Activated CD4-positive, CD25-positive, alpha-beta regulatory T cell treated with anti-CD3 and anti-CD28 coated beads, Interleukin-2, amount 50 U/mL, for 24 hours (primary cell): Measurements from ENCODE around the gene XPO6.
A peak's percentile ranks its signal among the peaks of the same experiment; 100 is the strongest.

Experiments
- ATAC-seq, 2 donors: fragments of 150-1000 bp; cut with Tn5 transposase; one replicate each; pipeline ENCODE4 v1.10.0; 2021; ENCODE audit warnings: mild to moderate bottlenecking in 1 of 2, moderate library complexity in 1 of 2

The XPO6 gene

GRCh38 chr16:28207399-28207798 lies 4.4 kb downstream of the XPO6 start:
- no peak for ATAC-seq

- no peak for ATAC-seq
Observed at GRCh38 chr16:28205974-28206373, 5.8 kb downstream of the XPO6 start.

DNA sequence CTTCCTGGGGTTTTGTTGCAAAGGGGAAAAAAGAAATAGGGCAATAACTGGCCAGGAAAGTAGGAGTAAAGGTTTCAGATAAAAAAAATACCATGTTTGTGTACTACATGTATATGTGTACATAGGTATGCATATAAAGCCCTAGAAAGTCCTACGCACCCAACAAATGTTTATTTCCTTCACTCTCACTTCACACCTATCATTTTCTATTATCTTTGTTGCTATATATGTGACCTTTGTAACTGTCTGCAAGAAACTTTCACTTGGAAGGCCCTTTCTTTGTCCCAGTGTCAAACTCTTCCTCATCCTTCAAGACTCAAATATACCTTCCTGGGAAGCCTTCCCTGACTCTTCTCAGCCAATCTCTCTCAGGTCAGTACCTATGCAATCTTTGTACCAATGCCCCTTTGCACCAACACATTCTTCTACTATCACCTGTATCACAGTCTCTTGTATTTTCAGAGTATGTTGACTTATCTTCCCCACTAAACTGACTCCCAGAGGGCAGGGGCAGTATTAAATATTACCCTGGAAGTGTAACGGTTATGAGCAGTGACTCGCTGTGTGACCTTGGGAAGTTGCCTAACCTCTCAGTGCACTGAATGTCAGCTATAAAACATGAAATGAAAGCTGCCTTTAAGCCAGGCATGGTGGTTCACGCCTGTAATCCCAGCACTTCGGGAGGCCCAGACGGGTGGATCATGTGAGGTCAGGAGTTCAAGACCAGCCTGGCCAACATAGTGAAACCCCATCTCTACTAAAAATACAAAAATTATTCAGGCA lies 6.5 kb downstream of the XPO6 start:
- ATAC-seq, result no peak

DNA sequence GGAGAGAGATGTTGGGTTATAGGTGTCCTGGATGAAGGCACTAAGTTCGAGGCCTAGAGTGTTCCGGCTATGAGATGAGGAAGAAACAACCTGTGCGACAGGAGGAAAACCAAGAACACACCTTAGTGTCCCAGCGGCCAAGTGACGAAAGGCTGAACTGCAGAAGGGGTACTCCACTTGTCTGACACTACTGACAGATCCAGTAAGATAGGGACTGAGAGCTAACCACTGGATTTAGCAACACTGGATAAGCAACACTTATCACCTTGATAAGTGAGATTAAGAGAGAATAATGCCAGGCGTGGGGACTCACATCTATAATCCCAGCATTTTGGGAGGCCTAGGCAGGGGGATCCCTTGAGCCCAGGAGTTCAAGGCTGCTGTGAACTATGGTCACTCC lies 7.1 kb downstream of the XPO6 start:
- no peak for ATAC-seq

- ATAC-seq, result no peak
Observed at GRCh38 chr16:28204204-28204603, 7.6 kb downstream of the XPO6 start.

GRCh38 chr16:28202147-28202746 lies 9.5 kb downstream of the XPO6 start:
- peak; percentile 82 to 86 for ATAC-seq

- ATAC-seq, result no peak
Observed at GRCh38 chr16:28200661-28201060, 11.1 kb downstream of the XPO6 start.

GRCh38 chr16:28196387-28196987 lies 15.3 kb downstream of the XPO6 start:
- ATAC-seq, result no peak

GRCh38 chr16:28195859-28196258 lies 15.9 kb downstream of the XPO6 start:
- ATAC-seq, result no peak

- peak; percentile 42 to 45 for ATAC-seq
Observed at GRCh38 chr16:28193530-28194423, 18.0 kb downstream of the XPO6 start.

- ATAC-seq, result peak; percentile 77 to 84
Observed at GRCh38 chr16:28192806-28193529, 18.8 kb downstream of the XPO6 start.

DNA sequence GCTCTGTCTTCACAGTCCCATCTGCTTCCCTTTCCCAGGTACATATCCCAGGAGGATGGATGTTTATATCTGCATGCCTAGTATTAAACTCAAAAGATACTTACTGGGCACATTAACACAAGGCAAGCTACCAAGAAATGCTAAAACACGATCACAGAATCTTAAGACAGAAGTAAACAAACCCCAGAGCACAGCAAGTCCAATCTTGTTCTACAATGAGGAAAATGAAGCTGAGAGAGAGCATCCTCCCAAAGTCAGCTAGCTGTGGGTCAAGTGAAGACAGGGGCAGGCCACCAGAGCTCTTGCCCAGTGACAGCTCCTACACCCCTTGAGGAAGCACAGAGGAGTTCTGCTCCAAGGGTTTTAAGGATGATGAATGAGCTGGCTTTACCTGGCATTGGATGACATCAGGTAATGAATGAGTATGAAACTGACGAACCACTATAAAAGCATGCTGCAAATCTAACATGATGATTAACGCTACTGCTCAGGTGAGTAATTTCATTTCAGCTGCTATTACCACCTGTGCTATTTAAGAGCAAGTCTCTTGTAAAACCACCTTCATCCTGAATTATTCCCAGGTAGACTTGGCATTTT lies 20.3 kb downstream of the XPO6 start:
- ATAC-seq, result peak; percentile 14 to 24

DNA sequence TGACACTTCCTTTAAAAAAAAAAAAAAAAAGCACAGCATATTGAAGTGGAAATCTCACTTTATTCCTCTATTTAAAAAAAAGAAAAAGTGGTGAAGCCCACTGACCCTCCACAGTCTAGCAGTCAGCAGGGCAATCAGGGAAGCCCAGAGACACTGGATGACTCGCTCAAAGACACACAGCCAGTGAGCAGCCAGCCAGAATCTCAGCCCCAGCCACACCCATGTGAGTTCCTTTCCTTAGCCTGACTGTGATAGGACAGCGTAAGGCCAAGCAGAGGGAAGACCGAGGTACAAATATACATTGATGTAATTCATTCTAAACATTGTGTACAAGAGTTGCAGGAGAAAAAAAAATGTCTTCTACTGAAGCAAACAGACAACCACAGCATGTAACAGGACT lies 22.5 kb downstream of the XPO6 start:
- ATAC-seq, result no peak

DNA sequence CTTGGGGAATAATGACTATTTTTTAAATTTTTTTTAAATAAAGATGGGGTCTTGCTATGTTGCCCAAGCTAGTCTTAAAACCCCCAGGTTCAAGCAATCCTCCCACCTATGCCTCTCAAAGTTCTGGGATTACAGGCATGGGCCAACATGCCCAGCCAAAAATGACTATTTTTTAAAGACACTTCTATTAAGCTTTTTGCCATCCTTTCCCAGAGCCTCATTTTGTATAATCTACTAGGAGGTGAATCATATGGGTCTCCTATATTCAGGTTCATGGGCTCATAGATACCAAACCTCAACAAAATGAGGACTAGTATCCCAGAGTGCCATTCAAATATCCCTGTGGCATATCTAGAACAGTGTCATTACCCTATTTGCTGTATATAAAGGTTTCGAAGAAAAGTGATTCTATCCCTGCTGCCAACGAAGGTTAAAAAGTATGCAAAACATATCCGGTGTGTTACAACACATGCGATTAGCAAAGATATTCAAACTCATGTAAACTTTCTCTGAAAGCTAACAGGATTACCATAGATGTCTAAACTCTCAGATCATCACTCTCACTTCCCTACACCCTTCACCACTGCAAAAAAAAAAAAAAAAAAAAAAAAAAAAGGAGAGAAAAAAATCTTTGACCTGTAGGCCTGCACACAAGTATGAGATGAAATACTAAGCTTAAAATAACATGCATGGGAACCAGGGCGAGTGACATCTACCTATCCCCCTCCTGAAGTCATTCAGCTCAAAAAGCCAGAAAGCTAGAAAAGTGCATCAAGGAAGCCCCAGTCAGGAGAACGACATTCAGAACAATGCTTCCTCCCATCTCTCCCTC lies 23.5 kb downstream of the XPO6 start:
- ATAC-seq, result peak in 1 of 2 donors; percentile 19

GRCh38 chr16:28187595-28188004 lies 24.2 kb downstream of the XPO6 start:
- peak; percentile 46 to 53 for ATAC-seq

GRCh38 chr16:28186752-28187151 lies 25.0 kb downstream of the XPO6 start:
- peak; percentile 17 to 26 for ATAC-seq

GRCh38 chr16:28185696-28186095 lies 26.1 kb downstream of the XPO6 start:
- ATAC-seq, result no peak

GRCh38 chr16:28184625-28185024 lies 27.1 kb downstream of the XPO6 start:
- ATAC-seq, result no peak

DNA sequence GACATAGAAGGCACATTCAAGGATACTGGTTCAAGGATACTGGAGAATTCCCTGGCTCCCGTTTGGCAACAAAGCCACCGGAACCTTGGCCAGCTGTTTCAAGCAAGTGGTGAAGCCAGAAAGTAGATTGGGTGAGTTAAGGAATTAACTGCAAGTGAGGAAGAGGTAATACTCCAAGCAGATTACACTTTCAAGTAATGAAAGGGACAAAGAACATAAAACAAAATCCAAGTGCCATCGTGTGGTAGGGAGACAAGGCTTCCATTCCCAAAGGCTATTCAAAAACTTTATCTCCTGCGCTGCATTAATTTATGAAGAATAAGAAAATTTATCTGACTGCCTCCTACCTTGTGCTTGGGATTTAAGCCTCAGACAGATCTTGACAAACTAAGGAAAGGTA lies 27.8 kb downstream of the XPO6 start:
- no peak for ATAC-seq

DNA sequence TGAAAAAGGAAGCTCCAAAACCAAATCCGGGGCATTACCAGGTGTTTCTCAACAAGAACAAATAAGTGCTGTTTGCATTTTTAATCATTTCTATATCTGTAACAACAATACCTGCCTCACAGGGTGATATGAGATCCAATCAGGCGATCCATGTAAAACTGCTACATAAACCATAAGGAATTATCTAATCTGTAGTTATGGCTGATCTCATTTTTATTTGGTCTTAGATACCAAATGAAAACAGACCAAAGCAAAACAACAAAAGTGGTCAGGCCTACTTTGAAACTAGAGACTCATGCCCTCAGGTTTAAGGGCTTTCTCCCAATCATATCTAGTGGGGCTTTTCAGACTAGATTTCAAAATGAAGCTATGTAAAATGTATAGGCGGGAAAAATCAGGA lies 28.3 kb downstream of the XPO6 start:
- ATAC-seq, result no peak

DNA sequence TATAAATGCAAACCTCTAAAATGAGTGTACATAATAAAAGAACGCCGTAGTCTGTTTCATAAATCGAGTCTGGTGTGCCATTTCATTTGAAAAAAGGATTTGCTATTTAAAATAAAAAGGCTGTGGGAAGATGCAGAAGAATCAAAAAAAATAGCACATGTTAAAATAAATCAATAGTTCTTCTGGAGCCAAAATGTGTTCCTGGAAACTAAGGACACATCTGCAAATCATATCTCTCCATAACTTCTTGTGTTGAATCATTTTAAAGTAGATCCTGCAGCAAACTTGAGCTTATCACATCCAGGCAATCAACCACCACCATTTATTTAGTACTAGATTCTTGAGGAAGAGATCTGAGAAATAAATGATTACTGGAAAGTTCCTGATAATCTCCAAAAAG lies 29.0 kb downstream of the XPO6 start:
- no peak for ATAC-seq
